ENCODE measurements around the gene SLC2A6. TPM values are rescaled to one million over a fixed set of nuclear protein-coding genes. Genes with fewer than 3 reads are reported as not detected.

The SLC2A6 gene
- total RNA-seq, 2 experiments from 2014 or later, result 5.5 to 9.9 TPM

DNA sequence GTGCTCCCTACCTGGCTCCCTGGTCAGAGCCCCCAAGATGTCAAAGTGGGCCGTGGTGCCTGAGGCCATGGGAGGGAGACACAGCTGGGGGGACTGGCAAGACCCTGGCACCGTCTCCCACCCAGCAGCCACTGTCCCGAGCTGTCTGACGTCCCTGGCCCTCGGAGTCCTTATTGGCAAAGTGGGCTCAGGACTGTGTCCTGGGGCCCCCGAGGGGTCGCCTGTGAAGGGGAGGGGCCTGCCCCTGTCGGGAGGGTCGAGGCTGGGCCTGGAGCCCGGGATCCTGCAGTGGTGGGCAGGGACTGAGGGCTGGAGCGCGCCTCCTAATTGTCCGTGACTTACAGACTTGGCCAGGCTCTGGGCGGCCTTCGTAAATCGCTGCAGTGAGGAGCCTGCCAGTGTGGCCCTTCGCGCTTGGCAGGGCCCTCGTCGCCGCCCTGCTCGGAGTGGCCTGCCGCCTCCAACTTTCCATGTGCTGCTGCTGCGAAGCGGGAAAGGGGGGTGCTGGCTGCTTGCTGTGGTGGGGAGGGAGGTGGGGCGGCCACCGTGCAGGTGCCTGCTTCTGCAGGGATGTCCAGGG, 32.1 kb upstream of the SLC2A6 start:
- no peaks in the 10 kb centered on the region for H3K9me3 Mint-ChIP-seq (ENCODE audit: low read depth)

DNA sequence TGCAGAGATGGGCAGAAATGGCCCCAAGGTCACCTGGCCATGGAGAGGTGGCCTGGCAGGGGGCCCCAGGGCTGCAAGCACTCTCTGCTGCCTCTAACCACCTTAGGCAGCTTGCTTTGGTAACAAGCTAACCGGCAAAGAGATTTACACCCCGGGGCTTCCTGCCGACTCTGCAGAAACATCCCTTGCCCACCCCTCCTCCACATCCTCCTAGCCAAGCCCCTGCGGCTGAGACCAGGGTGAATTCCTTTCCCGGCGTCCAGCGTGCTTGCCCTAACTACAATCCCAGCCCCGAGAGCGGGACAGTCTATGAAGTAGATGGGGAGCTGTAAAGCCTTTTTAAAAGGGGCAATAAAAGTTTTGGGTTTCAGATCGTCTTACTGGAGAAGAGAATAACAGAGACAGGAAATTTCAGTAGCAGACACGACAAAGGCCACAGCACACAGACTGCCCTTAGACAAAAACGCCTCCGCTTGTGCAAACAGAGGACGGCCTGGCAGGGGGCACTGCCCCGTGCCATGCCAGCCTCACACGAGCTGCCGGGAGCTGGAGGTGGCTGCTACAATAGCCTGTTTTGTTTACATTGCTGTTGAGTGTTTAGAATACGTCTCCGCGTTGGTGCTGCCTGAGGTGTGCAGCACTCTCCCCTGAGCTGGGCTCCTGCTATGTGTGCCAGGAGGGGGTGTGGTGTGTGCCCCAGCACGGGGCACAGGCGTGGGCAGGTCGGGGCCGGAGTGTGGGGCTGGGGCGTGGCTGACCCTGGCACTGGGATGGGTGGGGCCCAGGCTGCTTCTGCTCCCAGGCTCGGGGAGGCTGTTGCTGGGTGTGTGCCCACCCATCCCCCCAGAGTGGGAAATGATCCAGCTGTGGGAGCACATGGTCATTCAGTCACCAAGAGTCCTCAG, 30.5 kb upstream of the SLC2A6 start:
- Mint-ChIP-seq H3K27me3 (no peaks in the 10 kb centered on the region), H3K4me3 (peak overlapping the region; percentile 30), H3K9me3 (ENCODE audit: low read depth) (no peaks in the 10 kb centered on the region), H3K36me3 (no peaks in the 10 kb centered on the region), H3K27ac (peak overlapping the region; percentile 28), H3K4me1 (peaks cover 11% of the 10 kb centered on the region)
- DNase-seq, result peak; percentile 48
- CTCF ChIA-PET, result interaction anchor here (1.2 kb wide), 1 partner anchor 230 kb away, joined by 3 read pairs; no protein-coding TSS in a partner anchor
- ATAC-seq, result peak; percentile 59

More for the DNA sequence above, 32.1 kb upstream of the SLC2A6 start:
- DNase-seq, result no peak
- no peaks in the 10 kb centered on the region for H3K36me3 Mint-ChIP-seq
- no peak overlapping the region for H3K4me3 Mint-ChIP-seq
- H3K27me3 Mint-ChIP-seq, result no peaks in the 10 kb centered on the region
- CTCF ChIA-PET, result no interaction called here
- peaks cover 11% of the 10 kb centered on the region for H3K4me1 Mint-ChIP-seq
- no peak for ATAC-seq
- H3K27ac Mint-ChIP-seq, result no peak overlapping the region

DNA sequence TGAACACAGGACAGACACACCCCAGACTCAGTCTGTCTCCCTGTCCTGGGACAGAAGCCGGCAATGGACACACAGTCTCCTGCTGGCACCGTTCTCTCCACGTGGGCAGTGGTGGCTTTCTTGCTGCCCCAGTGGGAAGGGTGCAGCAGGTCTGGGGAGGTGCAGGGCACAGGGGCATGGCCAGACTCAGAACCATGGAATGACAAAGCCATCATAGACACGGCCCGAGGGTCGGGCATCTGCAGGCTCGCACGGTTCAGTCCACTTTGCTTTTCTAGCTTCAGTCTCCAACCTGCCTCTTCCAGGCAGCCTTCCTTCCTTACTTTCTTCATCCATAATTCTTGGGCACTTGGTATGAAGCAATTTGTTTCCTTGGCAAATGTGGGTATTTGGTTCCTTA, 29.1 kb upstream of the SLC2A6 start:
- ATAC-seq, result no peak
- H3K27me3 Mint-ChIP-seq, result peaks cover 4% of the 10 kb centered on the region

DNA sequence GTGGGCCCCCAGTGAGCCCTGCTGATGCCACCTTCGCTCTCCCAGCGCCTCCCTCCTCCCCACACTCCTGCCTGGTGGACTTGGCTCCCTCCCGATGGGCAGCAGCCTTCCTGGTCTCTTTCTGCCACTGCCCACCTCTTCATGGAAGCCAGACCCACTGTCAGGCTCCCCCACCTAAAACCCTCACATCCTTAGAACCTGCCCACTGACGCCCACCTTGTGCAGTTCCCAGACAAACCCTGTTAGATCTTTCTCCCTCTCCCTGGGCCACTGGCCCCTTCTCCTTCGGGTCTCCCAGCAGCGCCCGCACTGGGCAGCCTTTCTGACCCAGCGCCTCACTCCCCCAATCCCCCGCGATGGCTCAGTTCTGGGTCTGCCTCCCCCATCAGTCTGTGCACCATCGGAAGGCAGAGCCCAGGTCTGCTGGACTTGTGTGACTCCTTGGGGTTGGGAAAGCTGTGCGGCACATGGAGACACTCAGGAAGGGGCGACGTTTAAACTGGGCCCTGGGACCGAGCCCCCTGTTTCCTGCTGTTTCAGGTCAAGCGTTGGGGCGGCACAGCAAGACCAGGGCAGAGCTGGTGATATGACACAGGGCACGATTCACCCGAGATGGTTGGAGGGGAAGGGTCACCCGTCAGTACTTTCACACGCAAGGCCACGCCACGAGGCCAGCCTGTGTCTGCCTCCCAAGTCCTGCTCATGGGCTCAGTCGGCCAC, 28.5 kb upstream of the SLC2A6 start:
- Mint-ChIP-seq H3K4me3 (no peak overlapping the region), H3K27ac (no peak overlapping the region), H3K4me1 (peaks cover 11% of the 10 kb centered on the region), H3K27me3 (peaks cover 8% of the 10 kb centered on the region), H3K9me3 (ENCODE audit: low read depth) (peaks cover 3% of the 10 kb centered on the region), H3K36me3 (no peaks in the 10 kb centered on the region)
- CTCF ChIA-PET, result no interaction called here
- no peak for ATAC-seq
- no peak for DNase-seq

More for the DNA sequence above, 29.1 kb upstream of the SLC2A6 start:
- Mint-ChIP-seq H3K4me1 (peaks cover 11% of the 10 kb centered on the region), H3K4me3 (no peak overlapping the region), H3K27ac (no peak overlapping the region), H3K36me3 (no peaks in the 10 kb centered on the region), H3K9me3 (ENCODE audit: low read depth) (no peaks in the 10 kb centered on the region)
- no peak for DNase-seq
- CTCF ChIA-PET, result no interaction called here

DNA sequence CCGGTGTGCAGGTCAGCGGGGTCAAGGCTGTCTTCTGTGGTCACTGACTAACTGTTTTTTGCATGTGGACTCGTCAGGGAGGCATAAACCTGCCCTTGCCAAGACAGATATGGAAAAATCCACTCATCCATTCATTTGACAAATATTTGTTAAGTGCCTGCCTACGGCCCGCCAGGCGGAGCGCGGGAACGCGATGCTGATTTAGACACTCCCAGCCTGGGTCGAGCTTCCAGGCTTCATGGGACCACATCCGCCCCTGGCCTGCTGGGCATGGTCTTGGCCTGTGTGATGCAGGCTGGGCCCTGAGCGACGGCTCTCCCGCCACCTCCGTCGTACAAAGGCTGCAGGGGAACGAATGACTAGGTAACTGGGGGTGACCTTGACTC, 27.7 kb upstream of the SLC2A6 start:
- H3K4me1 Mint-ChIP-seq, result peaks cover 11% of the 10 kb centered on the region
- DNase-seq (no peak), ATAC-seq (no peak)
- H3K4me3 Mint-ChIP-seq, result no peak overlapping the region
- CTCF ChIA-PET, result no interaction called here
- no peaks in the 10 kb centered on the region for H3K36me3 Mint-ChIP-seq
- no peak overlapping the region for H3K27ac Mint-ChIP-seq
- peaks cover 9% of the 10 kb centered on the region for H3K9me3 Mint-ChIP-seq (ENCODE audit: low read depth)
- H3K27me3 Mint-ChIP-seq, result peaks cover 13% of the 10 kb centered on the region

DNA sequence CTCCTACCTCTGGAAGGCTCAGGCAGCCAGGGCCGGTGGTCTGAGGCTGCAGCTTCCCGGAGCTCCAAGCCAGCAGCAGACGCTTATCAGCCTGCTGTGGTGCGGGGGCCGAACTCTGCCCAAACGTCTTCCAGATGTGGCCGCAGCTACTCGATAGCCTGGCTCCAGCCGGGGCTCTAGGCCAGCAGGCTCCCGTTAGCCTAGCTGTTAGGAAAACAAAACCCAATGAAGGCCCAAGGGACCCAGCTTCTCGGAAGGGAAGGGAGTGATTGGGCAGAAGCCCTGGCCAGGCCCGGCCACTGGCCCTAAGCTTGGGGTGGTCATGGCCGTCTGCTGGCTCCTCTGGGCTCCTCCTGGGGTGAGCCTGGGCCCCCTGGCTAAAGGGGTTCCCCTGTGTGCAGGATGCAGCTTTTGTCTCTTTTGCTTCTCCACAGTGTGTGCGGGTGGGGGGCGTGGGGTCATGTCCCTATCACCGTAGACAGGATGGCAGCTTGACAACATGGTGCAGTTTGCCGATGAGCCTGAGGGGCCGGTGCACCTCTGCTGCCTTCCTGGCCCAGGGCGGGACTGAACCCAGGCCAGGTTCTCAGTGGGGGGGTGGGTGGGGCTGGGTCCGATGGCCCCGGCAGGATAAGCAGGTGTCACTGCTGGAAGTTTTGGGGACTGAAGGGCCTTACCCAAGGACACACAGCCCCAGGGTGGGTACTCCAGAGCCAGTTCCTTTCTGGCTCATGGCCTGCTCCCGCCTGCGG, 27.2 kb upstream of the SLC2A6 start:
- DNase-seq (no peak), ATAC-seq (no peak)
- no peak overlapping the region for H3K4me3 Mint-ChIP-seq
- no peaks in the 10 kb centered on the region for H3K36me3 Mint-ChIP-seq
- H3K27ac Mint-ChIP-seq, result no peak overlapping the region
- CTCF ChIA-PET, result no interaction called here
- H3K27me3 Mint-ChIP-seq, result peaks cover 13% of the 10 kb centered on the region
- H3K9me3 Mint-ChIP-seq (ENCODE audit: low read depth), result peaks cover 9% of the 10 kb centered on the region
- peaks cover 11% of the 10 kb centered on the region for H3K4me1 Mint-ChIP-seq

DNA sequence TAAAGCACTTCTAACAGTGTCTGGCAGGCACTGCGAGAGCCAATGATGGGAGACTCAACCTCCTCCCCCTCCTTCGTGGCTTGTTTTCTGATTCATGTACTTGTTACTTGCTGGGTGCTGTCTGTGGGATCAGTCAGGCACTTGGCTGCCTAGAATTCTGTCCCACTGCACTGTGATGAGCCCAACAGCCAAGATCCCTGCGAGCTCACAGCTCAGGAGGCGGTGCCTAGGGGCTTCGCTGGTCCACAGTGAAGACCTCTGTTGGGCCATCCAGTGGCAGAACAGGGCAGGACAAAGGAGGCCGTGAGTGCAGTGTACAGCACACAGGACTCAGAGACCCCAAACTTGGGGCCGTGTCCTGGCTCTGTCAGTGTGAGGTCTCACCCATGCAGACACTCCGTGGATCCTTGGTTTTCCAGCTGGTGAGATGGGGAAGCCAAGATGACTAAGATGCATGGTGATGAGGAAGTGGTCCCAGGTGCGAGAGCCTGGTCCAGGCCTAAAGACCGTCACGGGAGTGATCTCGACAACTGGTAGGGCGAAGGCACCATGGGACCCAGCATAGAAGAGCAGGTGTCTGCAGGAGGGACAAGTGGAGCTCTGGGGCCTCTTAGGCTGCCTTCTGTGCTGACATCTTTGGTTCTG, 26.4 kb upstream of the SLC2A6 start:
- Mint-ChIP-seq H3K4me1 (peaks cover 11% of the 10 kb centered on the region), H3K4me3 (no peak overlapping the region), H3K27me3 (peaks cover 13% of the 10 kb centered on the region), H3K36me3 (no peaks in the 10 kb centered on the region), H3K9me3 (ENCODE audit: low read depth) (peaks cover 9% of the 10 kb centered on the region), H3K27ac (no peak overlapping the region)
- CTCF ChIA-PET, result no interaction called here
- DNase-seq (no peak), ATAC-seq (no peak)

DNA sequence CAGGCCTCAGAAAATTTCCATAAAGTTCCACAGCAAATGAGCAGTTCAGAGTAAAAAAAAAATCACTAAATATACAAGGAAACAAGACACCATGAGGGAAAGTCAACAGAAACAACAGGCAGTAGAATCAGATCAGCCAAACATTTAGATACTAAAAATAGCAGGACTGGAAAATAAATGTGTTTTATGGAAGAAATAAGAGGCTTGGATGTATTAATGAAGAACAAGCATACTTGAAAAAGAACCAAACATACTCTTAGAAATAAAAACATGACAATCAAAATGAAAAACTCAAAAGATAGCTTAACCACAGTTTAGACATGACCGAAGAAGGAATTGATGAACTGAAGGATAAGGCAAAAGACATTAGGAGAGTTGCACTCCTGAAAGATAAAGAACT, 23.2 kb upstream of the SLC2A6 start:
- peaks cover 13% of the 10 kb centered on the region for H3K27me3 Mint-ChIP-seq
- H3K4me3 Mint-ChIP-seq, result no peak overlapping the region
- CTCF ChIA-PET, result no interaction called here
- DNase-seq (no peak), ATAC-seq (no peak)
- H3K36me3 Mint-ChIP-seq, result no peaks in the 10 kb centered on the region
- H3K27ac Mint-ChIP-seq, result no peak overlapping the region
- peaks cover 9% of the 10 kb centered on the region for H3K9me3 Mint-ChIP-seq (ENCODE audit: low read depth)
- no peaks in the 10 kb centered on the region for H3K4me1 Mint-ChIP-seq

DNA sequence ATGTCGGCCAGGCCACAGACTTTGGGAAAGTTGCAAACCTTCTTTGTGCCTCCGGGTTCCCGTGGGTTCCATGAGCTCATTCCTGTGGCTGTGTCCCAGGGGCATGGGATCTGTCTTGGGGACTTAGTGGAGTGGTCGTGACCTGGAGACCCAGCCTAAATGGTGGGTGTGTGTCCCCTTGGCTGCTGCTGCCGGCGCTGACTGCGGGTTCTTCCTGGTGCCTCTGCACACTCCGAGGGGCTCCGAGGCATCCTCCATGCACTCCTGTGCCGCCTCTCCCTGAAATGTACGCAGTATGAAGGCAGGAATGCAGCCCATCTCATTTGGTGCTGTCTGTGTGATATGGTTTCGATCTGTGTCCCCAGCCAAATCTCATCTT, 21.0 kb upstream of the SLC2A6 start:
- H3K4me3 Mint-ChIP-seq, result no peak overlapping the region
- DNase-seq, result no peak
- no peaks in the 10 kb centered on the region for H3K4me1 Mint-ChIP-seq
- peaks cover 13% of the 10 kb centered on the region for H3K27me3 Mint-ChIP-seq
- no peaks in the 10 kb centered on the region for H3K36me3 Mint-ChIP-seq
- no peak overlapping the region for H3K27ac Mint-ChIP-seq
- CTCF ChIA-PET, result no interaction called here
- ATAC-seq, result no peak
- H3K9me3 Mint-ChIP-seq (ENCODE audit: low read depth), result peaks cover 9% of the 10 kb centered on the region

DNA sequence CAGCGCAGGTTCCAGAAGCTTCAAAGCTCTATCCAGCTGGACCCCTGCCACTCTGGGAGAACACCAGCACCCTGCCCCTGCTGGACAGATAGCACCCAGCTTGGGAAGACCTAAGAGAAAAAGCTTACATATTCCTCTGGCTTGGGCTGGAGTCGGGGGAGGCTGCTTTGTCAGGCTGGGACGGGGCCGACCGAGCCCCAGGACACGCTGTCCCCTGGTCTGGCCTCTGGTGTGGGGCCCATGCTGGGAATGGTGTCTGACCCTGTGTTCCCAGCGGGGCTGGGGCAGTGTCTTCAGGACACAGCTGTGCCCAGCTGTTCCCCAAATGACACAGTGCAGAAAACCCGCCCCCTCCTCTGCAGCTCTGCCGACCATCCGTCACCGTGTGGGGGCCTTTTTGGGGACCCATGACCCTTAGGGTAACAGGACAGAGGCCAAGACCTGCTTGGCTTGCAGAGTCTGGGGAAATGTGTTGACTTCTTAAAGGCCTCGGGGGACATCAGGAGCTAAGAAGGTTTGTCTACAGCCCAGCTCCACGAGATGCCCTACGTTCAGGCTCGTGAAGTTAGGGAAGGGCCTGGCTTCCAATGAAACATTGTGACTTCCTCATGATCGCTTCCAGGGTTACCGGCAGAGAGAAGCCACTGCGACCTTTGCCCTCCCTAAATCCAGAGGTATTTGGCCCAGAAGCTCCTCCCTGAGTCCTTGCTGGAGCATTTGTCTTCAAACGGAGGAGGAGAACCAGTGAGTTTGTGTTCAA, 20.4 kb upstream of the SLC2A6 start:
- no peak for ATAC-seq
- DNase-seq, result no peak
- Mint-ChIP-seq H3K4me3 (no peak overlapping the region), H3K4me1 (no peaks in the 10 kb centered on the region), H3K9me3 (ENCODE audit: low read depth) (peaks cover 9% of the 10 kb centered on the region), H3K27me3 (peaks cover 13% of the 10 kb centered on the region), H3K36me3 (no peaks in the 10 kb centered on the region), H3K27ac (no peak overlapping the region)
- CTCF ChIA-PET, result no interaction called here

DNA sequence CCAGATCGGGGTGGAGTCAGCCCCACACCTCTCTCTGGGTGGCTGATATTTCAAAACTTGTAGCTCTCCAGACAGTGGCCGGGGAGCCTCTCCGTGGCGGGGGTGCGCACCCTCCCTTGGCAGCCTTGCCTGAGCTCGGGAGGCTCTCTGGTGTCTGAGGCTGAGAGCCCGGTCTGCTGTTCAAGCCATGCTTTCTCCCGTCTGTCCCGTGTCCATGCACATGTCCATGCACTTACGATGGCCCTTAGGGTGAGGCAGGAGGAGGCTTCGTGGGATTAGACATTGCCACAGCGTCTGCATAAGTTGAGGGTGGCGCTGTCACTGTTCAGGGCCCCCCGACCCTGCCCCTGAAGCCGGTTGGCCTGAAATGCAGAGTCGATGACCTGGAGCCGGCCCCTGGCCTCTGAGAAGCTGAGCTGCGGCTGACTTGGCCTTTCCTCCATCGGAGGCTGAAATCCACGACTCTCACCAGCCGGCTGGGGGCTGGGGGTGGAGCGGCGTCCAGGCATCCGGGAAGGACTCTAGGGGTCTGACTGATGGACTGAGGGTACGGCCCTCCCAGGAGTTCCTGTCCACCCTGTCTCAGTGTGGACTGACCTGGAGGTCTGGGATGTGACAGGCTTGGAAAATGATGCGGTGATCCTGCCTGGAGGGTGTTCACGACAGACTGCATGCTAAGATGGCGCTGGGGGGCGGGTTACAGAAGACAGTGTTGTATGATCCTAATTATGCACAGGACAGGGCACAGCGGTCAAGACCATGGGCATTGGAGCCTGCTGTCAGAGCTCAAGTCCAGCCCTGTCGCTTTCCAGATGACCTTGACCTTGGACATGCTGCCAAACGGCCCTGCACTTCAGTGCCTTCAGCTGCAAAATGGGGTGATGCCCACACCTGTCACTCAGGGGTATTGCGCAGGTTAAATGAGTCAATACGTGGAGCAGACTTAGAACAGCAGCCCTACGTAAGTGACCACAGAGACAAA, 18.3 kb upstream of the SLC2A6 start:
- no peaks in the 10 kb centered on the region for H3K36me3 Mint-ChIP-seq
- CTCF ChIA-PET, result interaction anchor here (1.7 kb wide), 2 partner anchors 11 to 311 kb away, joined by 4 to 10 read pairs; no protein-coding TSS in a partner anchor
- no peaks in the 10 kb centered on the region for H3K4me1 Mint-ChIP-seq
- DNase-seq (no peak), ATAC-seq (no peak)
- H3K4me3 Mint-ChIP-seq, result no peak overlapping the region
- peaks cover 3% of the 10 kb centered on the region for H3K27me3 Mint-ChIP-seq
- peaks cover 3% of the 10 kb centered on the region for H3K9me3 Mint-ChIP-seq (ENCODE audit: low read depth)
- no peak overlapping the region for H3K27ac Mint-ChIP-seq

Measured in activated CD8-positive, alpha-beta memory T cell treated with anti-CD3 and anti-CD28 coated beads, Interleukin-2, amount 10 ng/mL, durations not matched to agents 7 days and 5 days (primary cell).